ENCODE data around the gene LRCH3.
A peak's percentile ranks its signal among the peaks of the same experiment; 100 is the strongest.

LRCH3 gene

GRCh38 chr3:197793247-197793646 lies 2.2 kb downstream of the LRCH3 start:
- peak in 1 of 5 donors; percentile 69 for DNase-seq

GRCh38 chr3:197794115-197794514 lies 3.1 kb downstream of the LRCH3 start:
- DNase-seq = no peak

- no peak for DNase-seq
Observed at GRCh38 chr3:197795200-197795599, 4.1 kb downstream of the LRCH3 start.

GRCh38 chr3:197796087-197796486 lies 5.0 kb downstream of the LRCH3 start:
- no peak for DNase-seq

- no peak for DNase-seq
Observed at GRCh38 chr3:197798863-197799262, 7.8 kb downstream of the LRCH3 start.

- DNase-seq = no peak
Observed at GRCh38 chr3:197800379-197800778, 9.3 kb downstream of the LRCH3 start.

- peak in 1 of 5 donors; percentile 46 for DNase-seq
Observed at GRCh38 chr3:197801891-197802778, 11.1 kb downstream of the LRCH3 start.

- no peak for DNase-seq
Observed at GRCh38 chr3:197802779-197803459, 11.9 kb downstream of the LRCH3 start.

- no peak for DNase-seq
Observed at GRCh38 chr3:197804511-197804910, 13.5 kb downstream of the LRCH3 start.

GRCh38 chr3:197807969-197808587 lies 17.0 kb downstream of the LRCH3 start:
- no peak for DNase-seq

- DNase-seq = no peak
Observed at GRCh38 chr3:197809356-197810020, 18.4 kb downstream of the LRCH3 start.

GRCh38 chr3:197810901-197811300 lies 19.8 kb downstream of the LRCH3 start:
- DNase-seq = no peak

- DNase-seq = no peak
Observed at GRCh38 chr3:197811343-197811742, 20.3 kb downstream of the LRCH3 start.

GRCh38 chr3:197814372-197814771 lies 23.3 kb downstream of the LRCH3 start:
- DNase-seq = no peak

GRCh38 chr3:197820550-197821335 lies 29.7 kb downstream of the LRCH3 start:
- no peak for DNase-seq

- no peak for DNase-seq
Observed at GRCh38 chr3:197829397-197830045, 38.5 kb downstream of the LRCH3 start.

GRCh38 chr3:197830308-197830966 lies 39.4 kb downstream of the LRCH3 start:
- DNase-seq = no peak

GRCh38 chr3:197830967-197831313 lies 39.9 kb downstream of the LRCH3 start:
- no peak for DNase-seq

GRCh38 chr3:197833930-197834715 lies 43.1 kb downstream of the LRCH3 start:
- DNase-seq = no peak

GRCh38 chr3:197835509-197835908 lies 44.5 kb downstream of the LRCH3 start:
- no peak for DNase-seq

Measured in T-helper 1 cell (primary cell).